Keratinocyte (primary cell): Measurements from ENCODE around the gene CX3CR1. TPM values are rescaled to one million over a fixed set of nuclear protein-coding genes. Genes with fewer than 3 reads are reported as not detected.

Experiments
- DNase-seq: peaks from one replicate; pipeline ENCODE4 v3.0.0-alpha.2; 2011; ENCODE audit warnings: low read depth, missing footprints, low spot score
- FAIRE-seq: peaks from 2 replicates; lab custom pipeline; 2011; peaks lifted over from hg19 to GRCh38; lab: Jason Lieb, UNC
- H2AFZ ChIP-seq: 2 replicates; pipeline ENCODE4 v1.6.0; 2012; ENCODE audit warnings: low read length, control low read depth, inconsistent platforms; ENCODE audit not compliant: control insufficient read depth
- H3K27ac ChIP-seq: 2 replicates; pipeline ENCODE4 v1.5.1; 2011; ENCODE audit warnings: low read length; ENCODE audit not compliant: control insufficient read depth, insufficient read depth
- H3K27me3 ChIP-seq: 3 replicates; pipeline ENCODE4 v1.6.0; 2011; ENCODE audit warnings: low read length; ENCODE audit not compliant: control insufficient read depth, insufficient read depth; ENCODE audit errors: extremely low read depth
- H3K36me3 ChIP-seq, 2 experiments: 2 replicates in 1 of 2; 3 replicates in 1 of 2; pipeline ENCODE4 v1.5.1; 2011; ENCODE audit warnings: low read length in 2 of 2, mild to moderate bottlenecking in 1 of 2; ENCODE audit not compliant: control insufficient read depth in 2 of 2, insufficient read depth in 2 of 2; ENCODE audit errors: extremely low read depth in 1 of 2
- H3K4me1 ChIP-seq: 3 replicates; pipeline ENCODE4 v1.5.1; 2011; ENCODE audit warnings: low read length; ENCODE audit not compliant: control insufficient read depth, insufficient read depth; ENCODE audit errors: extremely low read depth
- H3K4me2 ChIP-seq: 3 replicates; pipeline ENCODE4 v1.6.0; 2011; ENCODE audit warnings: low read depth, low read length; ENCODE audit not compliant: control insufficient read depth, insufficient read depth; ENCODE audit errors: extremely low read depth
- H3K4me3 ChIP-seq, 3 experiments: fragments of 200-600 bp in 1 of 3; sonication (generic) in 1 of 3; 2 replicates in 2 of 3; 3 replicates in 1 of 3; pipeline ENCODE4 v1.5.1; 2011 to 2016; ENCODE audit warnings: low read length in 3 of 3, mild to moderate bottlenecking in 3 of 3, control low read depth in 2 of 3, inconsistent platforms in 1 of 3, low read depth in 1 of 3, mixed read lengths in 1 of 3, mixed run types in 1 of 3, moderate library complexity in 1 of 3; ENCODE audit not compliant: control insufficient read depth in 2 of 3, insufficient read depth in 2 of 3; ENCODE audit errors: extremely low read depth in 1 of 3
- H3K79me2 ChIP-seq: 2 replicates; pipeline ENCODE4 v1.6.0; 2012; ENCODE audit warnings: low read length; ENCODE audit not compliant: control insufficient read depth, insufficient read depth
- H3K9ac ChIP-seq: 3 replicates; pipeline ENCODE4 v1.6.0; 2011; ENCODE audit warnings: low read length; ENCODE audit not compliant: control insufficient read depth, insufficient read depth; ENCODE audit errors: extremely low read depth
- H3K9me1 ChIP-seq: 3 replicates; pipeline ENCODE4 v1.6.0; 2011; ENCODE audit warnings: low read length; ENCODE audit not compliant: control insufficient read depth, insufficient read depth; ENCODE audit errors: extremely low read depth
- H3K9me3 ChIP-seq: 2 replicates; pipeline ENCODE4 v1.5.1; 2012; ENCODE audit warnings: low read depth, low read length; ENCODE audit not compliant: control insufficient read depth
- H4K20me1 ChIP-seq: 3 replicates; pipeline ENCODE4 v1.6.0; 2011; ENCODE audit warnings: low read length; ENCODE audit not compliant: control insufficient read depth, insufficient read depth; ENCODE audit errors: extremely low read depth
- CTCF ChIP-seq, 3 experiments: IDR thresholded peaks in 1 of 3; conservative IDR thresholded peaks in 1 of 3; optimal IDR thresholded peaks in 1 of 3; 2 replicates in 2 of 3; 3 replicates in 1 of 3; pipeline versions ENCODE3 to v1.5.1; 2011; ENCODE audit warnings: low read length in 3 of 3, mild to moderate bottlenecking in 3 of 3, moderate library complexity in 2 of 3, control low read depth in 1 of 3, inconsistent platforms in 1 of 3; ENCODE audit not compliant: insufficient read depth in 2 of 3; ENCODE audit errors: extremely low read depth in 1 of 3
- EZH2 ChIP-seq: IDR thresholded peaks from one replicate; pipeline ENCODE4 v1.6.1; 2012; ENCODE audit warnings: inconsistent platforms, mild to moderate bottlenecking, low read length, moderate library complexity
- dilution Hi-C: fragments of 300-500 bp; cut with MboI; formaldehyde crosslinking; loops from one replicate; pipeline ENCODE4 v1.7.0; 2020; ENCODE audit warnings: low sequenced_read_pairs; ENCODE audit not compliant: extremely low pct_ligation_motif_present
- polyA plus RNA-seq, 5 experiments: library from polyadenylated mRNA; depleted of rRNA in 3 of 5; stranded (reverse) in 3 of 5; stranded (forward) in 1 of 5; unstranded in 1 of 5; fragments of >200 nt; gene quantifications; 1 replicate in 1 of 5; 2 replicates in 3 of 5; 3 replicates in 1 of 5; pipeline versions ENCODE4 v1.2.1 to v1.2.3, GENCODE V29; 2011 to 2012; ENCODE audit warnings: missing spikeins in 2 of 5, low read depth in 1 of 5, low replicate concordance in 1 of 5

The CX3CR1 gene
- polyA plus RNA-seq, 1 donor (not counting 4 experiments of a cell fraction or from before 2014, with no cell fraction given), result 0.05 TPM

- no peaks in the 10 kb centered on the region for H3K9me1 ChIP-seq
- no peak for FAIRE-seq
Observed at GRCh38 chr3:39281533-39281932, 1.7 kb upstream of the CX3CR1 start.

GRCh38 chr3:39280571-39280970 lies 735 bp upstream of the CX3CR1 start:
- H3K36me3 ChIP-seq, result no peaks in the 10 kb centered on the region
- no peak overlapping the region for H3K4me2 ChIP-seq
- dilution Hi-C loops, result no loop called here
- TF ChIP-seq CTCF (optimal IDR thresholded peaks at IDR 0.05 in 1 of 3, IDR thresholded peaks at IDR 0.05 in 1 of 3, conservative IDR thresholded peaks at IDR 0.05 in 1 of 3; ENCODE audit: extremely low read depth in 1 of 3, insufficient read depth in 2 of 3, low read length in 3 of 3) (no peak), EZH2 (no peak)
- H3K4me1 ChIP-seq, result no peaks in the 10 kb centered on the region
- H3K27ac ChIP-seq, result no peak overlapping the region
- H3K9me3 ChIP-seq, result no peaks in the 10 kb centered on the region
- H4K20me1 ChIP-seq, result no peaks in the 10 kb centered on the region
- FAIRE-seq (no peak), DNase-seq (no peak)
- no peaks in the 10 kb centered on the region for H3K9me1 ChIP-seq
- no peak overlapping the region for H3K4me3 ChIP-seq
- H3K79me2 ChIP-seq, result no peaks in the 10 kb centered on the region
- no peak overlapping the region for H2AFZ ChIP-seq
- no peak overlapping the region for H3K9ac ChIP-seq
- H3K27me3 ChIP-seq, result no peaks in the 10 kb centered on the region

More at GRCh38 chr3:39281533-39281932, 1.7 kb upstream of the CX3CR1 start:
- Histone ChIP-seq H3K4me3 (no peak overlapping the region), H3K27ac (no peak overlapping the region), H3K79me2 (no peaks in the 10 kb centered on the region), H2AFZ (no peak overlapping the region), H4K20me1 (no peaks in the 10 kb centered on the region), H3K9ac (no peak overlapping the region), H3K9me3 (no peaks in the 10 kb centered on the region), H3K4me1 (no peaks in the 10 kb centered on the region), H3K4me2 (no peak overlapping the region), H3K27me3 (no peaks in the 10 kb centered on the region), H3K36me3 (no peaks in the 10 kb centered on the region)
- DNase-seq, result no peak
- TF ChIP-seq CTCF (optimal IDR thresholded peaks at IDR 0.05 in 1 of 3, IDR thresholded peaks at IDR 0.05 in 1 of 3, conservative IDR thresholded peaks at IDR 0.05 in 1 of 3; ENCODE audit: extremely low read depth in 1 of 3, insufficient read depth in 2 of 3, low read length in 3 of 3), result no peak
- TF ChIP-seq EZH2, result no peak
- dilution Hi-C loops, result no loop called here
